Hepatocyte (in vitro differentiated cells): ENCODE measurements around the gene C19orf25. TPM values are rescaled to one million over a fixed set of nuclear protein-coding genes. Genes with fewer than 3 reads are reported as not detected.

Experiments
- DNase-seq: peaks from one replicate; pipeline ENCODE4 v3.0.0-alpha.2; 2016; ENCODE audit warnings: low spot score
- H2AFZ ChIP-seq: fragments of 200-600 bp; sonication (generic); 2 replicates; pipeline ENCODE4 v1.6.0; 2016; ENCODE audit warnings: antibody characterized with exemption, mild to moderate bottlenecking
- H3K27ac ChIP-seq: fragments of 200-600 bp; sonication (generic); 2 replicates; pipeline ENCODE4 v1.5.1; 2016; ENCODE audit warnings: mild to moderate bottlenecking
- H3K27me3 ChIP-seq: fragments of 200-600 bp; sonication (generic); 2 replicates; pipeline ENCODE4 v1.6.1; 2016
- H3K36me3 ChIP-seq: fragments of 200-600 bp; sonication (generic); replicated peaks from 2 replicates; pipeline ENCODE4 v1.5.1; 2016; ENCODE audit warnings: low read depth; ENCODE audit not compliant: insufficient read depth
- H3K4me1 ChIP-seq: fragments of 200-600 bp; sonication (generic); 2 replicates; pipeline ENCODE4 v1.5.1; 2016; ENCODE audit warnings: mild to moderate bottlenecking, moderate library complexity; ENCODE audit not compliant: insufficient read depth
- H3K4me2 ChIP-seq: fragments of 200-600 bp; sonication (generic); 2 replicates; pipeline ENCODE4 v1.6.0; 2016
- H3K4me3 ChIP-seq: fragments of 200-600 bp; sonication (generic); 2 replicates; pipeline ENCODE4 v1.5.1; 2016; ENCODE audit warnings: mild to moderate bottlenecking
- H3K79me2 ChIP-seq: fragments of 200-600 bp; sonication (generic); 2 replicates; pipeline ENCODE4 v1.6.0; 2017; ENCODE audit warnings: mild to moderate bottlenecking
- H3K9me2 ChIP-seq: fragments of 200-600 bp; sonication (generic); replicated peaks from 2 replicates; pipeline ENCODE4 v1.6.0; 2017; ENCODE audit warnings: mild to moderate bottlenecking; ENCODE audit not compliant: insufficient read depth
- H3K9me3 ChIP-seq: fragments of 200-600 bp; sonication (generic); 2 replicates; pipeline ENCODE4 v1.5.1; 2016; ENCODE audit warnings: low read depth, mild to moderate bottlenecking
- H4K20me1 ChIP-seq: fragments of 200-600 bp; sonication (generic); 2 replicates; pipeline ENCODE4 v1.6.0; 2016; ENCODE audit warnings: mild to moderate bottlenecking; ENCODE audit not compliant: insufficient read depth, poor library complexity, severe bottlenecking
- EZH2 ChIP-seq: fragments of 200-600 bp; sonication (generic); IDR thresholded peaks from 2 replicates; pipeline ENCODE4 v1.6.1; 2016; ENCODE audit warnings: antibody characterized with exemption, mild to moderate bottlenecking, borderline replicate concordance
- EZH2phosphoT487 ChIP-seq: fragments of 200-600 bp; sonication (generic); IDR thresholded peaks from one replicate; pipeline ENCODE4 v1.6.1; 2018; ENCODE audit warnings: antibody characterized with exemption, mild to moderate bottlenecking, low read depth, moderate library complexity; ENCODE audit not compliant: unreplicated experiment, severe bottlenecking
- WGBS: methylation state at CpG from one replicate; pipeline ENCODE4 v1.1.6; 2016; ENCODE audit warnings: low lambda C conversion rate; ENCODE audit errors: missing lambda C conversion rate; 5-methylcytosine and 5-hydroxymethylcytosine counted together
- polyA plus RNA-seq: library from polyadenylated mRNA; unstranded; fragments of >200 nt; fragmentation: Nextera tagmentation; extraction: Ambion mirVana; gene quantifications from 2 replicates; pipeline ENCODE4 v1.2.1, GENCODE V29; 2016
- total RNA-seq: library from RNA; depleted of rRNA; stranded (reverse); fragments of >200 nt; gene quantifications from 2 replicates; pipeline ENCODE4 v1.2.3, GENCODE V29; 2014
- TF ChIP-seq, protein P1 (sequence below): fragments of 200-600 bp; sonication (generic); IDR thresholded peaks from 2 replicates; pipeline ENCODE4 v1.5.1; 2016; ENCODE audit warnings: antibody characterized with exemption, mild to moderate bottlenecking; ENCODE audit not compliant: poor library complexity

C19orf25 gene
- total and polyA plus RNA-seq, 2 experiments from 2014 or later = 36.3 to 43.6 TPM

DNA sequence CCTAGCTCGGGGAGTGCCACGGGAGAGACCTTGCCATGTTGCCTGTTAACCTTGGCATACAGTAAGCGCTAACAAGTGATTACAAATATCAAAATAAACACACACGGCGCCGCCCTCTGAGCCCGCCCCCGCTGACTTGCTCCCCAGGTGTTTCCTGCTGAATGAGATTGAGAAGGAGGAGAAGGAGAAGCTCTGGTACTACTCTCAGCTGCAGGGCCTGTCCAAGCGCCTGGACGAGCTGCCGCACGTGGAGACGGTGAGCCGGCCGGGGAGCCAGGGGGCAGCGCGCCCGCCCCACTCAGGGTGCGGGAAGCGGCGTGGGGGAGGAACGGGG is 24.0 kb downstream of the C19orf25 start:
- Histone ChIP-seq H3K9me2 (no peaks in the 10 kb centered on the region), H3K4me1 (no peaks in the 10 kb centered on the region), H3K79me2 (no peaks in the 10 kb centered on the region), H3K9me3 (no peaks in the 10 kb centered on the region), H4K20me1 (no peaks in the 10 kb centered on the region), H3K36me3 (no peaks in the 10 kb centered on the region), H3K27me3 (peaks cover 71% of the 10 kb centered on the region), H3K27ac (no peak overlapping the region), H2AFZ (no peak overlapping the region), H3K4me3 (no peak overlapping the region), H3K4me2 (no peak overlapping the region)
- 26% methylated on average over 16 of the region's 22 CpGs for WGBS
- no peak for DNase-seq
- no peak for TF ChIP-seq EZH2
- TF ChIP-seq EZH2phosphoT487 = no peak
- TF ChIP-seq, protein P1, sequence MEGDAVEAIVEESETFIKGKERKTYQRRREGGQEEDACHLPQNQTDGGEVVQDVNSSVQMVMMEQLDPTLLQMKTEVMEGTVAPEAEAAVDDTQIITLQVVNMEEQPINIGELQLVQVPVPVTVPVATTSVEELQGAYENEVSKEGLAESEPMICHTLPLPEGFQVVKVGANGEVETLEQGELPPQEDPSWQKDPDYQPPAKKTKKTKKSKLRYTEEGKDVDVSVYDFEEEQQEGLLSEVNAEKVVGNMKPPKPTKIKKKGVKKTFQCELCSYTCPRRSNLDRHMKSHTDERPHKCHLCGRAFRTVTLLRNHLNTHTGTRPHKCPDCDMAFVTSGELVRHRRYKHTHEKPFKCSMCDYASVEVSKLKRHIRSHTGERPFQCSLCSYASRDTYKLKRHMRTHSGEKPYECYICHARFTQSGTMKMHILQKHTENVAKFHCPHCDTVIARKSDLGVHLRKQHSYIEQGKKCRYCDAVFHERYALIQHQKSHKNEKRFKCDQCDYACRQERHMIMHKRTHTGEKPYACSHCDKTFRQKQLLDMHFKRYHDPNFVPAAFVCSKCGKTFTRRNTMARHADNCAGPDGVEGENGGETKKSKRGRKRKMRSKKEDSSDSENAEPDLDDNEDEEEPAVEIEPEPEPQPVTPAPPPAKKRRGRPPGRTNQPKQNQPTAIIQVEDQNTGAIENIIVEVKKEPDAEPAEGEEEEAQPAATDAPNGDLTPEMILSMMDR = no peak

GRCh38 chr19:1453525-1454364 is 25.3 kb downstream of the C19orf25 start:
- DNase-seq = no peak
- no peaks in the 10 kb centered on the region for H3K36me3 ChIP-seq
- H3K9me3 ChIP-seq = no peaks in the 10 kb centered on the region
- H3K27me3 ChIP-seq = peaks cover 80% of the 10 kb centered on the region
- no peak overlapping the region for H2AFZ ChIP-seq
- no peaks in the 10 kb centered on the region for H4K20me1 ChIP-seq
- H3K9me2 ChIP-seq = no peaks in the 10 kb centered on the region
- no peak overlapping the region for H3K4me2 ChIP-seq
- no peaks in the 10 kb centered on the region for H3K4me1 ChIP-seq
- H3K4me3 ChIP-seq = no peak overlapping the region
- 55% methylated on average over 21 of the region's 33 CpGs for WGBS
- no peaks in the 10 kb centered on the region for H3K79me2 ChIP-seq
- H3K27ac ChIP-seq = no peak overlapping the region
- TF ChIP-seq EZH2 (no peak), EZH2phosphoT487 (no peak)
- TF ChIP-seq, protein P1 = no peak

DNA sequence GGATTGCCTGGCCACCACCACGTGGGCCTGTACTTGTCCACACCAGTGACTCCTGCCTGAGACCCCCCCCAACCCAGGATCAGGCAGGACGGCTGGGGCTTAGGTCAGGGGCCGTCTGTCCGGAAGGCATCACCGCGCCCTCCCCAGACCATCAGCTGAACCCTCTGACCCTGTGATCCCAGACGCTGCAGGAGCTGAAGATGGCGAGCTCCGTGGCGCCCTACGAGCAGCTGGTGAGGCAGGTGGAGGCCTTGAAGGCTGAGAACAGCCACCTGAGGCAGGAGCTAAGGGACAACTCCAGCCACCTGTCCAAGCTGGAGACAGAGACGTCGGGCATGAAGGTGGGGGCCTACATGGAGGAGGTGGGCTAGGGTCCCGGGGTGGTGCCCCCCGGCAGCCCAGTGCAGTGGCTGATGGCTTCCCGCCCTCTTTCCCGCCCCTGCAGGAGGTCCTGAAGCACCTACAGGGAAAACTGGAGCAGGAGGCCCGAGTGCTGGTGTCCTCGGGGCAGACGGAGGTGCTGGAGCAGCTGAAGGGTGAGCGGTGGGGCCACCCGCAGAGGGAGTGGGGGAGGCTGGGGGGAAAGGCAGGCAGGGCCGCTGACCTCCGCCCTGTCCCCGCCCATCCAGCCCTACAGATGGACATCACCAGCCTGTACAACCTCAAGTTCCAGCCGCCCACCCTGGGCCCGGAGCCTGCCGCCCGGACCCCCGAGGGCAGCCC is 26.1 kb downstream of the C19orf25 start:
- Histone ChIP-seq H4K20me1 (no peaks in the 10 kb centered on the region), H3K4me3 (no peak overlapping the region), H3K9me3 (no peaks in the 10 kb centered on the region), H2AFZ (no peak overlapping the region), H3K27ac (no peak overlapping the region), H3K79me2 (no peaks in the 10 kb centered on the region), H3K27me3 (peaks cover 83% of the 10 kb centered on the region), H3K4me1 (no peaks in the 10 kb centered on the region), H3K4me2 (no peak overlapping the region), H3K36me3 (no peaks in the 10 kb centered on the region), H3K9me2 (no peaks in the 10 kb centered on the region)
- TF ChIP-seq EZH2phosphoT487 (no peak), EZH2 (no peak)
- TF ChIP-seq, protein P1 = no peak
- DNase-seq = no peak
- 77% methylated on average over 17 of the region's 30 CpGs for WGBS
